Activated CD4-positive, alpha-beta T cell treated with anti-CD3 and anti-CD28 coated beads for 1 hour (primary cell): ENCODE measurements around the gene PAOX.
A peak's percentile ranks its signal among the peaks of the same experiment; 100 is the strongest.

Experiments
- DNase-seq: peaks from one replicate; pipeline ENCODE4 v3.0.0-alpha.2; 2020

Gene PAOX

DNA sequence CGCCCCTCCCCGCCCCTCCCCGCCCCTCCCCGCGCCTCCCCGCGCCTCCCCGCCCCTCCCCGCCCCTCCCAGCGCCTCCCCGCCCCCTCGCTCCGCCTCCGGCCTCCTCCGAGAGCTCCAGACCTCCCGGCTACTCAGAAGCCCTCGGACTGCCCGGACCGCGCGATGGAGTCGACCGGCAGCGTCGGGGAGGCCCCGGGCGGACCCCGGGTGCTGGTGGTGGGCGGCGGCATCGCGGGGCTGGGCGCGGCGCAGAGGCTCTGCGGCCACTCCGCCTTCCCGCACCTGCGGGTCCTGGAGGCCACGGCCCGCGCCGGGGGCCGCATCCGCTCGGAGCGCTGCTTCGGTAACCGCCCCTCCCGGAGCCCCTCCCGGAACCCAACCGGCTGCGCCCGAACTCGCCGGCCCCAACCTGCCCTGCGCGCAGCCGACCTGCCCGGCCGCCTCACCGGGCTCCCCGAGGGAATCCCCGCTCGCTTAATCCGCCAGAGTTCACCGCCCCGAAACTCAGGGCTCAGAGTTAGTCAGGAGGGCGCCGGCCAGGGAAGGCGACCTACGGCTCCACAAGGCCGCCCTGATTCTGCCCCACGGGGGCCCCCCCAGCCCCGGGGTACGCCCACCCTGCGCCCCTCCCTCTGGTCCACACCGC is at the start of gene PAOX:
Gene PAOX, plus strand, starts transcription at position 111 of the 649 bp plus-strand sequence. Its CDS starts 55 bp downstream, at position 166.
- peak; percentile 35 for DNase-seq

DNA sequence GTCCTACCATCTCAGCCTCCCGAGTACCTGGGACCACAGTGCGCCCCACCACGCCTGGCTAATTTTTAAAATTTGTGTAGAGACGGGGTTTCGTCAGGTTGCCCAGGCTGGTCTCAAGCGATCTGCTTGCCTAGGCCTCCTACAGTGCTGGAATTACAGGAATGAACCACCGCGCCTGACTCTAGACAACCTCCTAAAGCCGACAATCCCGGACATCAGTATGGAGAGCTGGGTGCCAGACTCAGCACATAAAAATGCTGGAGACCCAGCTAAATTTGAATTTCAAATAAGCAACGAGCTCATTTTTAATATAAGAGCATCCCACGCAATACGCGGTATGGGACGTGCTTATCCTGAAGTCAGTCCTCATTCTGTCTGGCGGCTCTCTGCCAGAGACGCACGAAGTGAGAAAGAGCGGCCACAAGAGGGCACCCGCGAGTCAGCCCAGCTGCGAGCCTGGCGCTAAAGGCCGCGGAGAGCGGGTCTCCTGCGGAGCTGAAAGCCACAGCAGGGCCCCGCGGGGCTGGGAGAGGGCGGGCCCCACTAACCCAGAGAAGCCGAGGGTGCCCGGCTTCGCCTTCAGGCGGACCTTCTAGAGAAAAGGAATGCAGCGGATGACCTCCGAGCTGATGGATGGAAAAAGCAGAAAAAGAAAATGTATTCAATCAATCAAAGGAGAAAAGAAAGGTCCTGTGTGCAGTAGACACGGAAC is 49.4 kb upstream of the PAOX start:
- peak; percentile 79 for DNase-seq

DNA sequence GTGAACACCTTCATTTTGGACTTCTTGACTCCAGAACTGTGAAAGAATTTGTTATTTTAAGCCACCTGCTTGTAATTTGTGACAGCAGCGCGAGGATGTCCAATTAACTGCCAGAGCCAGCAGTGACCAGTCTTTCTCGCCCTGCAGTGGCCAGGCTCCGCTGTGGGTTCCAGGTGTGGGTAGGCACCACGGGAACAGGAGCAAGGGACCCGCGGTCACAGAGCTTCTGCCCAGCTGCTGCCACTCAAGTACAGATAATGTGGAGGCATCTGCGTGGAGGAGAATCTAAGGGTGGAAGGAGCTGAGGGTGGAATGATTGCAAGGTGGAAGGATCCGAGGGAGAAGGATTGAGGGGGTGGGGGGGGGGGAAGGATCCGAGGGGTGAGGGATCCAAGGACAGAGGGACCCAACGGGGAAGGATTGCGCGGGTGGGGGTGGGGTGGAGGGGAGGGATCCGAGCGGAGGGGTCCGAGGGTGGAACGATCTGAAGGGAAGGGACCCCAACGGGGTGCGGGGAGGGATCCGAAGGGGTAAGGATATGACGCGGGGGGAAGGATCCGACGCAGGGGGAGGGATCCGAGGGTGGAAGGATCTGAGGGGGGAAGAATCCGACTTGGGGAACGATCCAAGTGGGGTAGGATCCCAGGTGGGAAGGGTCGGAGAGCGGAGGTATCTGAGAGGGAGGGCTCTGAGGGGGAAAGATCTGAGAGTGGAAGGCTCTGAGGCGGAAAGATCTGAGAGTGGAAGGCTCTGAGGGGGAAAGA is 45.9 kb upstream of the PAOX start:
- DNase-seq = no peak

DNA sequence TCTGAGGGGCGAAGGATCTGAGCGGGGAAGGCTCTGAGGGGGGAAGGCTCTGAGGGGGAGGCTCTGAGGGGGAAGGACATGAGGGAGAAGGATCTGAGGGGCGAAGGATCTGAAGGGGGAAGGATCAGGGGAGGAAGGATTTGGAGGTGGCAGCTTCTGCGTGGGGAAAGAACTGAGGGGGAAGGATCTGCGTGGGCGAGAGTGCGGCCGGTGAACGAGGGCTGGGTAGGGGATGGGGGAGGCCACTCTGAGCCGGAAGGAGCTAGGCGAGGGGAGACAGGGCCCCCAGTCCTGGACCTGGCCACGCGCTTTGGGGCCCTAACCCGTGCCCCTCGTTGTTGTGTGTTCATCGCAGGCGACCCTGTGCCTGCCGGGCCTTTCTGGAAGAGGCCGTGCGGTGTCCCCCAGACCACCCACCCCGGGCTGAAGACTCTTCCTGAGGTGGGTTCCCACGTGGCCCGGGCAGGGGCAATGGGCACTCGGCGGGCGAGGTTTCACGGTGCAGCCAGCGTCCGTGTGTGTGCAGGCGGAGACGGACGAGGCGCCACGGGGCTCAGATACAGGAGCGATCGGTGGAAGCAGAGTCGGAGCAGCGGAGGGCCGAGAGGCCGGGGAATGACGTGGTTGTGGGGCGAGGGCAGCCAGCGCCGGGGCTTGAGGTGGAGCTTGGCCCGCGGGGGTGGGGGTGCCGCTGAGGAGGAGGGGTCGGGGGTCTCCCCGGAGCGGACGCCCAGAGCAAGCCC is 44.4 kb upstream of the PAOX start:
- DNase-seq = no peak

DNA sequence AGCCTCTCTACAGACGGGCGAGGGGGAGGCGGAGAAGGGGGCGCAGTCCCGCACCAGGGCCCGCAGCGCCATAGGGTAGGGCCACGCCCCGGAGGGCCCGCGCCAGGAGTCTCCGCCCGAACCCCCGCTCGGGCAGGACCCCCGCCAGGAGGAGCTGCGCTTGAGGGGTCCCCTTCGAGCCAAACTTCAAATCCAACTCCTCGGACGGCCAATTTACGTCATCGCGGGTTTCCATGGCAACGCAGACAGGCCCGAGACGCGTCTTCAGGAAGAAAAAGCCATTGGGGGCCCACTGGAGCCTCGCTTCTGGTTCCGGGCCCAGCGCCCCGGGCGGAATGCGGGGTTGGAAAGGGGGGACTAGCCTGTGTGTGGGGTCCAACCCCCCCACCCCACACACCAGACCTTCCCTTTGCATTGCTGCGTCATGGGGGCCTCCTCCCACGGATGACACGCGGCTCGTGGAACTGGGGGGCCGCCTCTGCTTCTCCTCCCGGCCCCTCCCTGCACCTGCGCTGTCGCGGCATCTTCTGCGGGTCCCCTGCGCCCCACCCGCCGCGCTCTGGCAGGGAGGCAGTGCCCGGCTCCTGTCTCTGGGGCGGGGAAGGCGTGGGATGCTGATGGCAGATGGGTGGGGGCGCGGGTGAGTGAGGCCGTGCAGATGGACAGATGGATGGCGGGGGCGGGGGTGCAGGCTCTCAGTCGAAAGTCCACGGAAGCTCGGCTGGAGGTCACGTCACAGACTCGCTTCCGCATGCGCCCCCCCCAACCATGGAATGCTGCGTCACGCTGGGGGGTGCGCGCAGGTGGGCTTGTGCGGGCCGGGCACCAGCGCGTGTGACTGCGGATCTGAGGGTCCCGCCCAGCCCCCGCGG is 43.6 kb upstream of the PAOX start:
- peak; percentile 72 for DNase-seq

DNA sequence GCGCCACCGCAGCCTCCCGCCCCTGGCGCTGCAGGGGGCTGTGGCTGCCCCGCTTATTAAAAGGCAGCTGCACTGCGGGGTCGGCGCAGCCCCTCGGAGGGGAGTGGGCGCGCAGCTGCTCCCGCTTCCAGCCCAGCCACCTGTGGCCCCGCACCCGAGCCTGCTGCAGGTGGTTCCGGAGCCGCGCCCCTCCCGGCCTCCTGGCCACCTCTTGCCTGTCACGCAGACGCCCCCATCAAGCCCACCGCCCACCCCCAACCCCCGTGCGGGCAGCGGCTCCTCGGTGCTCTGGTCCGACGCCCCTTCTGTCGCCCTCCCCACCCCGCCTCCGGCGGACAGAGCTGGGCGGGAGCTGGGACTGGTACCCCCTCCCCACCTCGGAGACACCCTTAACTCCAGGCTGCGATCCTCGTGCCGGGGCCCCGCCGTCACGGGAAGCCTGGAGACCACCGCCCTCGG is 42.9 kb upstream of the PAOX start:
- no peak for DNase-seq

DNA sequence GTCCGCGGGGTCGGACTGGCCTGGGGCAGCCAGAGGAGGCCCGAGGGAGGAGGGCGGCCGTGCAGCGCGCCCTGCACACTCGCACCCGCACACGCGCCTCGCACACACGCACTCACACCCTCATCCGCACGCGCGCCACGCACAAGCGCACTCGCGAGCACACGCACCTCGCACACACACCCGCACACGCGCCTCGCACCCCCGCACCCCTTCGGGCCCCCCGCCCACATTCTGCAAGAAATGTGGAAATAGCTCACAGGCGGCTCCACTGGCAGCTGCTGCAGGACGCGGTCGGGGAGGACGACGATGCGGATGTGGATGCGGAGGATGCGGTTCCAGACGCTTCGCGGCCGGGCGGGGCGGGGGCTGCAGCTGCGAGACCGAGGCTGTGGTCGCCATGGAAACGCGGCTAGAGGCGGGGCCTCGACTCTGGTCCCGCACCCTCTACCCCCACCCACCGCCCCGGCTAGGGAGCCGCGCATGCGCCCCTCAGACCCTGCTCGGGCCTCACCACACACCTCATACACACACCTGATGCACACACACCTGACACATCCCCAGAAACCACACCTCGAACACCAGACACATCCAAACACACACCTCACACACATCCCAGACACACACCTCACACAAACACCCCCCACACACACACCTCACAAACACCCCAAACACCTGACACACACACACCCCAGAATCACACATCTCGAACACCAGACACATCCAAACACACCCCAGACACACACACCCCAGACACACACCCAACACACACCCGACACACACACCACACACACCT is 42.3 kb upstream of the PAOX start, which contains the start of gene CALY:
Gene CALY, minus strand, starts transcription at position 320 of the 793 bp plus-strand sequence. CDS start 7,907 bp downstream, outside the sequence.
- peak; percentile 74 for DNase-seq

DNA sequence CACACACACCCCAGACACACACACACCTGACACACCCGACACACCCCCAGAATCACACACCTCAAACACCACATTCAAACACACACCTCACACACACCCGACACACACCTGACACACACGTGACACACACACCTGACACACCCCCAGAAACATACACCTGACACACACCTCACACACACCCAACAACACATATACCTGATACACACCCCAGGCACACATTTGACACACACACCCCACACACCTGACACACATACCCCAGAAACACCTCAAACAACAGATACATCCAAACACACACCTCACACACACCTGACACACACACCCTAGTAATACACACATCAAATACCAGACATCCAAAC is 41.7 kb upstream of the PAOX start:
- DNase-seq = no peak

DNA sequence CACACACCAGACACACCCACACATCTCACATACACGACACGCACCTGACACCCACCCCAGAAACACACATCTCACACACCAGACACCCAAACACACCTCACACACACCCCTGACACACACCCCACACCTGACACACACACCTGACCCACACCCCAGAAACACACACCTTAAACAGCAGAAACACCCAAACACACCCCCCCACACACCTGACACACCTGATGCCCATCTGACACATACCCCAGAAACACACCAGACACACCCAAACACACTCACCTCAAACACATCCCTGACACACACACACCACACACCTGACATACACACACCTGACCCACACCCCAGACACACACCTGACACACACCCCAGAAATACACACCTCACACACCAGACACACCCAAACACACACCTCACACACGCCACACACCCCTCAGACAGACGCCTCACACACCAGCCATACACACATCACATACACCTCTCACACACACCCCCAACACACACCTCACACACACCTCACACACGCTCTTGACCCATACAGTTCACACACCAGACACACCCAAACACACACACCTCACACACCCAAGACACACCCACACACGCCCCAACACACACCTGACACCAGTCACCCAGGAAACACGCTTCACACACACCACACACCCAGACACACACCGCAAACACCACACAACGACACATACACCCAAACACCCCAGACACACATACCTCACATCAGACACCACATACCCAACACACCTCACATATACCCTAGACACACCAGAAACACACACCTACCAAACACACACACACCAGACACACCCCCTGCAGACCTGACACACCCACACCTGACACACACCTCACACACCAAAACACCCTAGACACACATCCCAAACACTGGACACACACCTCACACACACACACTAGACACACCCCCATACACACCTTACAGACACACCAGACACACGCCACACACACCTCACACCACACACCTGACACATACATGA is 40.7 kb upstream of the PAOX start:
- no peak for DNase-seq

DNA sequence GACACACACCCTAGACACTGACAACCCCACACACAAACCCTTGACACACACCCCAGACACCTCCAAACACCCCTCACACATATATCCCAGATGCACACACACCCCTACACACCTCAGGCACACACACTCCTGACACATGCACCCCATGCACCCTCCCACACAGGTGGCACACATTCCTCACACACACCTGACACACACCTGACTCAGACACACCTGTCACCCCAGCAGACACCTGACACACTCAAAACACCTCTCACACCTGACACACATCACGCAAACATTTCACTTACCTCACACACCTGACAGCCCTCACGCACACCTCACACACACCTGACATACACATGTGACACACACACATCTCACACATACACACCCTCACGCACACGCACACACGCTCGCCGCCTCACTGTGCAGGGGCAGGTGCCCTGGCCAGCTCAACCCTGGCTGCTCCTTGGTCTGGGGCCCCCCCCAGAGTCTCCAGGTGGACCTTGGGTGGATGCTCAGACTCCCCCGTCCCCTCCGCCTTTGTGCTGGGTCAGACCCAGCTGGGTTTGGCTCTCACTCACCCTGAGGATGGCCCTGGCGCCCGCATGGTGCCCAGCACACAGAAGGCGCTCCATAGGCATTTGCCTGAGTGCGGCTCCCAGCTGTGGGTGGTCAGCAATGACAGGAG is 39.2 kb upstream of the PAOX start:
- DNase-seq = no peak

DNA sequence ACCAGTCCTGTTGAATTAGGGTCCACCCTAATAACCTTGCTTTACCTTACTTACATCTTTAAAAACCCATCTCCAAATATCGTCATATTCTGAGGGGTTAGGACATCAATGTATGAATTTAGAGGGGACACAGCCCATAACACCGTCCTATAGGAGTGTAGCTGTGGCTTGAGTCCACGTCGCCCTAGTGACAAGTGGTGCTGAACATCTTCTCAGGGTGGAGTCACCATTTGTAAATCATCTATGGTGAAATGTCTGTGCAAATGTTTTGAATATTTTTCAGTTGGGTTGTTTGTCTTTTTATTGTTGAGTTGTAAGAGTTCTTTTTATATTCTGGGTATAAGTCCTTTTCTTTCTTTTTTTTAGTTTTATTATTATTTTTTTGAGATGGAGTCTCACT is 37.1 kb upstream of the PAOX start:
- no peak for DNase-seq

DNA sequence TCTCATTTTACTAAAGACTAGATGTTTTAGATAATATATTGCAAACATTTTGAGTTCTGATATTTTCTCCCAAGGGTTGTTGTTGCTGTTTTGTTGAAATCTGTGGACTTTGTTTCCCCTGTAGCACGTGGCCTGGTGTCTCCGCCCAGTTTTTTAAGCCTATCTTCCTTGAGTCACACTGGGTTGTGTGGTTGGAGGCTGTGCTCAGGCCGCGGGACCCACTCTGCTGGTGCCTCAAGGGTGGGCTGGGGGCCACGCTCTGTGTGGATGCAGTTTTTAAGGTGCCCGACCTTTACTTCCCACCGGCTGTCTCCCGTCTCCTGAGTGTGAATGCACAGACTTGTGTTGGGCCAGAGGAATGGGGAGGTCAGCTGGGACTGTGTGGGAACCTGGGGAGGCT is 36.1 kb upstream of the PAOX start:
- DNase-seq = no peak

DNA sequence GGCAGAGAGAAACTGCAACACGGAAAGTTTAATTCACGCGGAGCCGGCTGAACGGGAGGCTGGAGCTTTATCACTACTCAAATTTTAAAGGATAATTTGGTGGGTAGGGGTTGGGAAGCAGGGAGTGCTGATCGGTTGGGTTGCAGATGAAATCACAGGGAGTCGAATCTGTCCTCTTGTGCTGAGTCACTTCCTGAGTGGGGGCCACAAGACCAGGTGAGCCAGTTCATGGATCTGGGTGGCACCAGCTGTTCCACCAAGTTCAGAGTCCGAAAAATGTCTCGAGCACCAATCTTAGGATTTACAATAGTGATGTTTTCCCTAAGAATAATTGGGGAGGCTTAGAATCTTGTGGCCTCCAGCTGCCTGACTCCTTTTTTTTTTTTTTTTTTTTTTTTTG is 35.5 kb upstream of the PAOX start:
- DNase-seq = no peak

DNA sequence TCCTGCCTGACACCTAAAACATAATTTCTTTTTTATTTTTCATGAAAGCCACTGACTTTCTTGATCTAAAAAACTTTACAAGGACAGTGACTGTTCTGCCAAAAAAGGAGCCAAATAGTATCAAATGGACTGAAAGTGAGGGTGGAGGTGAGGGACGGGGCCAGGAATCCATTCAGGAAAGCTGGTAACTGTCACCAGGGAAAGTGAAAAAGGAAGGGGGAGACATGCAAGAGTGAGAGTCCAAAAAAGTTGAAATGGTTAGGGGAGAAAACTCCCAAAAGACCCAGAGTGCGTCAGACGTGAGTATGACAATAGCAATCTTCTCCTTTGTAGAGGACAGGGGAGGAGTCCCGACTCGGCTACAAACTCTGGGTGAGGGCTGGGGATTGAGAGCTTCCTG is 34.8 kb upstream of the PAOX start:
- no peak for DNase-seq

DNA sequence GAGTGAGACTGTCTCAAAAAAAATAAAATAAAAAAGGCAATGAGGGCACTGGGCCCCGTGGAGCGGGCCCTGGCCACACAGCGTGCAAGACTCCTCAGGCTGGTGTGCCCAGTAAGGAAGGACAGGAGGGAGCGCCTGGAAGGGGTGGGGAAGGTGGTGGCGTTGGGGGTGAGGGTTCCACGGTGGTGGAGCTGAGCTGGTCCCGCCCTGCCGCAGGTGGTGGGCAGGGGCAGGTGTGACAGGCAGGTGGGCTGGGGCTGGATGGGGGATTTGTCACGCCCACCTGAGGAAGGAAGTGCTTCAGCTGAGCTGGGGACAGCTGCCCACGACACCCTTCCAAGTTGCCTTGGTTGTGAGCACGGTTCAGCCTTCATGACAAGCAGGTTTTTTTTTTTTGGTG is 32.6 kb upstream of the PAOX start:
- DNase-seq = no peak

DNA sequence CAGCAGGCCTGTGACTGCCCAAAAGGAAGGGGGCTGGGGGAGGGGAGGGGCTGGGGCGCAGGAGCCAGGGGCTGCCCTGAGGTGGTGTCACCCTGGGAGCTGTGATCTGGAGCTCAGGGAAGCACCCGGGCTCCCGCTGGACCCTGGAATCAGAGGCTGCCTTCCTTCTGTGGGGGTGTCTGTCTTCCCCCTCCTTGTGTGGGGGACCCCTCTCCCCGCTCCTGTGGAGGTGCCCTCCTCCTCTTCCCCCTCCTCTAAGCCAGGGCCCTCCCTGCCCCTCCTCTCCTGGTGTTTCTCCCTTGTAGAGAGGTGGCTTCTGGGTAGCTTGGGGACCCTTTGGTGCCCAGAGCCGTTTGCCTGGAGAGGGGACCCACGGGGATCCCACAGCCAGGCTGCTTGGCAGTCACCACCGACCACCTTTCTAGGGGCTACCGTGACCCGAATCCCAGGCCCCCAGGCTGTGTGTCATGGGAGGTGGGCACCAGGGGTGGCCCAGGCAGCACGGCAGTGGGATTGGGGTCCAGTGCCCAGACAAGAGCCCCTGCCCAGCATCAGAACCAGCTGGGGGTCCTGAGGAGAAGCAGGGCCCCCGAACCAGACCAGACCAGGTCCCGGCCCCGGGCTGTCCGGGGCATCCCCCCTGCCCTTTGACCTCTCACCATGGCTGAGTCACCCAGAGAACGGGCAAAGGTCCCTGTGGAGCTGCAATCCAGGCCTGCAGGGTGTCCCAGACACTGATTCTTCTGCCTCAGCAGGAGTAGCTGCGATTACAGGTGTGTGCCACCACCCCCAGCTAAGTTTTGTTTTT is 31.1 kb upstream of the PAOX start:
- no peak for DNase-seq

DNA sequence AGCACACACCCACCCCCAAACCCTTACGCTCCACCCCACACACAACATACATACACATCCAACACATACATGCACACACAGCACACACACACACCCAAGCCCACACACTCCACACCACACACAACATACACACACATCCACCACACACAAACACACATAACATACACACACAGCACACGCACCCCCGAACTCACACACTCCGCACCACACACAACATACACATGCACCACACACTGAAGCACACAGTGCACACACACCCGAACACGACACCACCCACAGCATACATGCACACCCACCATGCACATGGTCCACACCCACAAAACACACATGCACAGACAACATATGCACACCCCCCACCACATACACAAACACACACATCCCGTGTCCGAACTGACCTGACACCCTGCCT is 29.9 kb upstream of the PAOX start:
- DNase-seq = no peak

DNA sequence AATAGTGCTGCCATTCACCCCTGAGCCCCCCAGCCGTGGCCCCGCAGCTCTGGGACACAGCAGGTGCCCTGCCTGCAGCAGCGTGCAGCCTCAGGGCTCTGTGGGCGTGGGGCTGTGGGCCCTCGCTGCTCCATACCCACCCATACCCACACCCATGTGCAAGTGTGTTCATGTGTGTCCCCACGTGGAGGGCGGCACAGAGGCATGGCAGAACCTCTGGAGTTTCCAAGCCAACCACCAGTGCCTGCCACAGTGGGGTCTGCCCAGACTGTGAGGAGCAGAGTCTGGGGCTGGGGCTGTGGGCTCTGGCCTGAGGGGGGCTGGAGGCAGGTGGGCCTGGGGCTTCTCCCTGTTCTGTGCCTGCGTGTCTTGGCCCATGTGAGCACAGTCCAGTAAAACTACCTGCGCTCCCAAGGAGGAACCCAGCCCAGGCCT is 29.5 kb upstream of the PAOX start:
- DNase-seq = no peak
